Right renal cortex interstitium (tissue), 3 donors: ENCODE results near the gene FAM117A. TPM values are rescaled to one million over a fixed set of nuclear protein-coding genes. Genes with fewer than 3 reads are reported as not detected.

ENCODE experiments used
- DNase-seq, 3 donors: peaks; one replicate each; pipeline ENCODE4 v3.0.0-alpha.2; 2013; ENCODE audit warnings: low read depth in 3 of 3, low spot score in 2 of 3
- polyA plus RNA-seq, 3 donors: library from polyadenylated mRNA; unstranded; fragments of 120-200 nt; gene quantifications; one replicate each; pipeline ENCODE4 v1.2.1, GENCODE V29; 2013; ENCODE audit not compliant: insufficient read length in 3 of 3

Gene FAM117A, protein sequence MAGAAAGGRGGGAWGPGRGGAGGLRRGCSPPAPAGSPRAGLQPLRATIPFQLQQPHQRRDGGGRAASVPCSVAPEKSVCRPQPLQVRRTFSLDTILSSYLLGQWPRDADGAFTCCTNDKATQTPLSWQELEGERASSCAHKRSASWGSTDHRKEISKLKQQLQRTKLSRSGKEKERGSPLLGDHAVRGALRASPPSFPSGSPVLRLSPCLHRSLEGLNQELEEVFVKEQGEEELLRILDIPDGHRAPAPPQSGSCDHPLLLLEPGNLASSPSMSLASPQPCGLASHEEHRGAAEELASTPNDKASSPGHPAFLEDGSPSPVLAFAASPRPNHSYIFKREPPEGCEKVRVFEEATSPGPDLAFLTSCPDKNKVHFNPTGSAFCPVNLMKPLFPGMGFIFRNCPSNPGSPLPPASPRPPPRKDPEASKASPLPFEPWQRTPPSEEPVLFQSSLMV
- 10 to 100 TPM; 16.4 to 17.8 (median 17.3) TPM for polyA plus RNA-seq

DNA sequence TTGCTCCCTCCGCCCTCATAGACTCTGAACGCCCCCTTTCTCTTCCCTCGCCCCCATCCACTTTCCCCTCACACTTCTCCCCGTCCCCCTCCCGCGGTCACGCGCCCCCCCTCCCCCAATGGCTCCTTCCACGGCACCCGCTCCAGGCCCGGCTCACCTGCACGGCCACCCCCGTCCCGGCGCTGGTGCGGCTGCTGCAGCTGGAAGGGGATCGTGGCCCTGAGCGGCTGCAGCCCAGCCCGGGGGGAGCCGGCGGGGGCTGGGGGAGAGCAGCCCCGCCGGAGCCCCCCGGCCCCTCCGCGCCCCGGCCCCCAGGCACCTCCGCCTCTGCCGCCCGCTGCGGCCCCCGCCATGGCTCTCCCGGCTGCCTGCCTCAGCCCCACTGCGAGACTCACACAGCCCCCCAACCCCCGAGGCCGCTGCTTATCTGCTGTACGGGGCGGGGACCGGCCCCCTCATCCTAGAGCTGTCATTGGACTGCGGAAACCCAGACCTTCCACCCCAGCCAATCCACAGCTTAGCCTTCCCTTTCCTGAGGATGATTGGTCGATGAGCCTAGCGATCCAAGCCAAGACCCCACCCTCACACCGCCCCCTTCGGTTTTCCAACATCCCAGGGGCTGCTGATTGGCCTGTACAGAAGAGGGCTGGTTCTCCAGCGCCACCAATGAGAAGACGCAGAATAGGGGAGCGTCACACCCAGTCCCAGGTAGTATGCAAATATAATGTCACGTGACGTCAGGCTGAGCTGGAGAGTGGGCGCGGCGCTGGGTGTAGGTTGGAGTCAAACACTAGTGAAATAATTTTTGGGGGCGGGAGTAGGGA lies at the start of gene FAM117A:
Gene FAM117A (minus strand): TSS at position 397 of the 824 bp plus-strand sequence. CDS start 44 bp downstream, at position 353.
- DNase-seq, result peak; percentile 94 to 98 (median 97)

DNA sequence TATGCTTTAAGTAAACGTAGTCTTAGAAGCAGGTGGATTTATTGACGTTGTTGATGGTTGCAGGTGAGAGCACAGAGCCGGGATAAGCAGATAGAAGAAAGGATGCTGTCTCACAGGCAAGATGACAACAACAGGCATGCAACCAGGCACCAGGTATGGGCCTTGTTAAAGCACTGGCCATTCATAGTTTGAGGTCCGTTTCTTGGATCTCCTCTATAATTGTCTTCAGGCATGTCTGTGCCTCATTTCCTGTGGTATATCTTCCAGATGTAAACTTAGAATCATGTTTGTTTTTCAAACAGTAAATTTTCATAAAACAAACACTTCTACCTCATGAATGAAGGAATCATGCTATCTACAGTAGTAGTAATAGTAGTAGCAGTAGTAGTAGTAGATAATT lies 45.1 kb upstream of the FAM117A start:
- DNase-seq, result no peak

DNA sequence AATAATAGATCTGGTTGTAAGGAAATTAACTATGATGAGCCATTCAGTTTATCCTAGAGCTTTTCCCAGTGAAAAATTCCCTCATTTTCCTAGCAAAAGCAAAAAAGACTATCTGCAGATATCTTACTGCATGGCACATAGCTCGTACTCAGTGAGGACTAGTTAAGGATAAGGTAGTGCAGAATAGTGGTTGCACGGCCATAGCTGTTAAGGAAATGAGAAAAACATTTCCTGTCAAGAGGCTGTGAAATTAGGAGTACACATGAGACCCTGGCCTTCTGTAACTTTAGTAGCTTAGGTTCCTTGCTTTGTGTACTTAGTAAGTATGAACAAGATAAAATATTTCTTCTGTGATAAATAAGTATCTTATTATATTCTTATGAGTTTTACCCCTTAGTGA lies 34.8 kb upstream of the FAM117A start:
- DNase-seq, result no peak

DNA sequence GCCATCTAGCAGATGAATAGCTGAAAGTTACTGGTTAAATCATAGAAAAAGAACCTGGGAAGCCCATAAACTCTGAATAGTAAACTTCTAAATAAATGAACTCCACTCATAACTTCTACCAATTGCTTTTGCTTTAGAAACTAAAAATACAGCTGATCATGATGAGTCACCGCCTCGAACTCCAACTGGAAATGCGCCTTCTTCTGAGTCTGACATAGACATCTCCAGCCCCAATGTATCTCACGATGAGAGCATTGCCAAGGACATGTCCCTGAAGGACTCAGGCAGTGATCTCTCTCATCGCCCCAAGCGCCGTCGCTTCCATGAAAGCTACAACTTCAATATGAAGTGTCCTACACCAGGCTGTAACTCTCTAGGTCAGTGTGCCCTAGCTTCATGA lies 34.3 kb upstream of the FAM117A start:
- DNase-seq, result no peak

DNA sequence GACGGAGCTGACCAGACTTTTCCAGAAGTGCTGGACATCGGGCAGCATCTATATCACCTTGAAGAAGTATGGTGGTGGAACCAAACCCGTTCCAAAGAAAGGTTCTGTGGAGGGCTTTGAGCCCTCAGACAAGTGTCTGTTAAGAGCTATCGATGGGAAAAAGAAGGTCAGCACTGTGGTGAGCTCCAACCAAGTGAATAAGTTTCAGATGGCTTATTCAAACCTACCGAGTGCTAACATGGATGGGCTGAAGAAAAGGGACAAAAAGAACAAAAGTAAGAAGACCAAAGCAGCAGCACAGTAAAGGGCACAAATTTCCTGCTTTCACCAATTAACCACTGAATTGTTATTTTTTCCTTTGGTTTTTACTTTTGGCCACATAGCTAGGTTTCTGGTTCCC lies 31.4 kb upstream of the FAM117A start:
- no peak for DNase-seq

DNA sequence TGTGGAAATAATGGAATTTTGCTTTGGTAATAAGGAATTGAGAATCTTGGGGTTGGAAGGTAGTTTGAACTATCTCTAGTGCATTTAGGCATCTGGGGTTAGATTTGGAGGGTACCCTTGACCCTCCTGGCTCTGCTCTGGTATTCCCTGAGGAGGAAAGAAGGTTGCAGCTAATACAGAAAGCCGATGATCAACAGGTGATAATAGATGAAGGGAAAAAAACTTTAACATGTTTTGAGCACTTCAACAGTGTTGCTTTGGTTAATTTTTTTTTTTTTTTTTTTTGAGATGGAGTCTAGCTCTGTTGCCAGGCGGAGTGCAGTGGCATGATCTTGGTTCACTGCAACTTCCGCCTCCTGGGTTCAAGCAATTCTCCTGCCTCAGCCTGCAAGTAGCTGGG lies 29.4 kb upstream of the FAM117A start:
- no peak for DNase-seq

DNA sequence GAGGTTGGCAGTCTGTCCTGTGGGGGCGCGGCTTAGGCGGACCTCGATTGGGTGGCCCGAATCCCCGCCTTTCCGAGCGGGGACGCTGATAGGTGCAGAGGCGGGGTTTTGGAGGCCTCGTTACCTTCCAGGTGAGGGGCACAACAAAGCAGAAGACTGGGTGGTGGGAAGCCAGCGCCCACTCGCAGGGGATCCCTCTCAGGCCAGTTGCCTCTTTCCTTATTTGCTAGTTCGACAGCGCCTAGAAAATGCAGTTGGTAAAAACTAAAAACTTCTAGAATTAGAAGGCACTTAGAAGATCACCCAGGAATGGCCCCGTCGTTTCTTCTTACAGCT lies 25.3 kb upstream of the FAM117A start:
- DNase-seq, result no peak

DNA sequence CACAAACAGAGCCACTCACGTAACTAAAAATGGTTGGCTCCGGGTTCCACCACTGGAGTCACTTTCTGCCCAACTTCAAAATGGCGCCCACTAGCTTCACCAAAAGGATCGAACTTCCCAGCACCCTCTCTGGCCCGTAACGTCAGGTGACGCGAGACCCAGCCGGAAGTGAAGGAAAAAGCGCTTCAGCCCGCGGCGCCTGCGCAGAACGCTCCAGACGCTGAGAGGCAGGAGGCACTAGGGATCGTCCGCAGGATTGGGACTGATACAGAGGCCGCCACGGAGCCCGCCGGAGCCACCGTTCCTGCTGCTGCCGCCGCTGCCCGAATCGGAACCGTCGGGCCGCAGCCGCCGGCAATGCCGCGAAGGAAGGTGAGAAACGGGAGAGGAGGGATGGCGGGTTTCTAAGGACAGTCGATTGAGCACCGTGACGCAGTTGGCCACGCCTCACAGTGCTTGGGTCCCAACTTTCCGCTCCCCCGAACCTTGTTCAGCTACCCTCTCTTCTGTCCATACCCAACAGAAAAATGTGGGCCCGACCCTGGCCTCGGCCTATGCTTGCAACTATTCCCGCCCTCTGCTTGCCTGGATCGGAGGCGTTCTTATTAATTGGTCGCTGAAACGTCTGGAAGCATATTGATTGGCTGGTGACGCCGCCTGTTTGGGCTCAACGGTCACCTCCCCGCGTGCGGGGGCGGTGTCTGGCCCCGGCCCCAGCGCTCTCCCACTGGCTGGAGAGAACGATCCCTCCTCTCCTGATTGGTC lies 24.7 kb upstream of the FAM117A start, which contains the start of gene KAT7:
Gene KAT7 (plus strand): TSS at position 204 of the 765 bp plus-strand sequence. CDS start 154 bp downstream, at position 358.
- peak; percentile 98 to 99 (median 99) for DNase-seq

DNA sequence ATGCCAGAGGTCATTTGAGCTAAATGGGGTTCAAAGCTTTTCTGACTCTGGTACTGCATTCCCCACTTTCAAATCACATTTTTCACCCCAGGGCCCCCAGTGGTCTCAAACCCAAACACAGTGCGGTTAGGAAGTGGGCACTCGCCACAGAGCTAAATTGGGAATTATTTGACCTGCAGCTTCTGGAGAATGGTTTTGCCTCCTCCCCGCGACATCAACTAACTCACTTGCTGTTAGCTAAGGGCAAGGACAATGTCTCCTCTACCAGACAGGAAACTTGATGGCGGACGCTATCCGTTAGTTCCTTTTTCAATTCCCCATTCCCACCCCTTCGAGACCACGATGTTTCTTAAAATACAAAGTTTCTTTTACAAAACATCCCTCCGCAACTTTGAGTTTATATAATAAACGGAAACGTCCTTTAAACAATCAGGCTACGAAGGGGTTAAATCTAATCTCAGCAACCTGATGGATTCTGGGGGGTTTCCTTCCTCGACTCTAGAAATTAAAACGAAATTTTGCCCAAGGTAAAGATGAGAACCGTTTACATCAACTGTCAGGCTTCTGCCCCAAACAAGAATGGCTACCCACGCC lies 24.1 kb upstream of the FAM117A start:
- DNase-seq, result peak in 2 of 3 donors; percentile 16 to 23

DNA sequence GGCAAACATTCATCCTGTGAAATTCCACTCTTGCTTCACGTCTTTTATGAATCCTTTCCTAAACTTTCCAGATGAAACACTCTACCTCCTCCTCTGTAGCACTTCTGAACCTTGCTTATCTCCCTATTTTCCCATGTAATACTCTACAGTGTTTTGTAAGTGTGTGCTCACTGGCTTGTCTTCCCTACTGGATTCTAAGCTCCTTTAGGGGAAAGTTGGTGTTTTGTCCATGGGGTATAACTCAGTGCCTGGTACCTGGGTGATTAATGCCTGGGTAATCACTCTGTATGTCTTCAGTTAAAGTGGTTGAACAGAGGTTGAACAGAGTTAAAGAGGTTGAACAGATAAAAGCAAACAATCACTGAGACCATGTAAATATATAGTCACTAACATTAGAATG lies 20.7 kb upstream of the FAM117A start:
- no peak for DNase-seq

DNA sequence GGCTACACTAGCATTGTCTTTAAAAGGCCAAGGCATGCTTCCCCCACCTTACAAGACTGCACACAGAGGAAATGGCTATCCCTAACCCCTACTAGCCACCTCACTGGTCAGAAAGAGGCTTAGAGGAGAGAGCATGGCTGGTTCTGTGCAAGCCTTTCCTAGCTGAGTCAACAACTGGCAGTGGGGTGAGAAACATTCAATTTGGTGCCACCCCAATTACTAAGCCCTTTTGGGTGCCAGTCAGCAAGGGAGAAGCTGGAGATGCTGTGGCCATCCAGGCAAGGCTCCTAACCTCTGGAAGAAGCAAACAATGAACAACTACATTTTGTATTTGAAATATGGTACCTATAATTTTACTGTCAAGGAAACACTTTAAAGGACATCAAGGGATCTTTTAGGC lies 19.9 kb upstream of the FAM117A start:
- no peak for DNase-seq

DNA sequence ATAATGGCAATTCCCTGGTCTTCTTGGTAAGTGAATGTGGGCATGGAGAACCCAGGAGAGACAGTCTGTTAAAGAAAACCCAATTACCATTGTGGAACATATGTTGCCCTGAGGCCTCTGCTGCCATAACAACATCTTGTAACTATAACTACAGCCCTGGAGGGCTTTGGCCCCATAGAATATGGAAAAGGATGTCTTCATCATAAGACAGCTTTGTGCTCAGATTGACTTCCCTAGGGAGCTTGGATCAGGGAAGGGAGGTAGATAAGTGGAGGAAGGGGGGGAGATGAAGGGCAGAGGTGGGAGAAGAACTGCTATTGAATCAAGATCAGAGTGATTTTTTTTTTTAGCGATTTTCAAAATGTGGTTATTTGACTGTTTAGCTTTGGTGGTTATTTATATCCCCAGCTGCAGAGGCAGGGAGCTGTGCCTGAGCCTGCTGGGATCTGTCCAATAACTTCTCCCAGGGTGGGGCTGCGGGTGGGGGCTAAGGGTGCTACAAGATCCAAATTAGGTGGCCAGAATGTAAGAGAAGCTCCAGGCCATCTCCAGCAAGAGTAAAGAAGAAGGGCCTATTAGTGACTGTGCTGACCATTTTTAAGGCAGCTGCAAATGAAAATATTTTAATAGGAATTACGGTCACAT lies 19.3 kb upstream of the FAM117A start:
- DNase-seq, result no peak

DNA sequence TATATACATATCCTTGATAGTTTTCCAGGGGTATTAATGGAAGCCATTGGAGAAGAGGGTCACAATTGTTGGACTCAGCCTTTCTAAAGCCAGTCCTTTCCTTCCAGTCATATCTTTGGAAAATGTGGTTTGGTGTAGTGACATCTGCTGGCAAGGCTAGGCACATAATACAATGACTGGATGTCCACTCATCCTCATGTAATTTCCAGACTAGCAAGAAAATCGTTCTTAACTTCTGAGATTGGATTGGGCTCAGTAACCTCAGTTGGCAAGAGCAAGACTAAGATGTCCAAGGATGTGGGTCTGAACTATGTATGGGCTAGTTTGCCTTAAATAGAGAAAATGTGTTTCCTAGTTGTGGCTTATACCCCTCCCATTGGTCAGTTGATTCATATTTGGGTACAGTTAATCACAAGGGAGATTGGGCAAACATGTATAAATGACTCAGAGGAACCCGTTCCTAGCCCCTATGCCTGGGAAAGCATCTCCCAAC lies 15.9 kb upstream of the FAM117A start:
- peak in 1 of 3 donors; percentile 21 for DNase-seq

DNA sequence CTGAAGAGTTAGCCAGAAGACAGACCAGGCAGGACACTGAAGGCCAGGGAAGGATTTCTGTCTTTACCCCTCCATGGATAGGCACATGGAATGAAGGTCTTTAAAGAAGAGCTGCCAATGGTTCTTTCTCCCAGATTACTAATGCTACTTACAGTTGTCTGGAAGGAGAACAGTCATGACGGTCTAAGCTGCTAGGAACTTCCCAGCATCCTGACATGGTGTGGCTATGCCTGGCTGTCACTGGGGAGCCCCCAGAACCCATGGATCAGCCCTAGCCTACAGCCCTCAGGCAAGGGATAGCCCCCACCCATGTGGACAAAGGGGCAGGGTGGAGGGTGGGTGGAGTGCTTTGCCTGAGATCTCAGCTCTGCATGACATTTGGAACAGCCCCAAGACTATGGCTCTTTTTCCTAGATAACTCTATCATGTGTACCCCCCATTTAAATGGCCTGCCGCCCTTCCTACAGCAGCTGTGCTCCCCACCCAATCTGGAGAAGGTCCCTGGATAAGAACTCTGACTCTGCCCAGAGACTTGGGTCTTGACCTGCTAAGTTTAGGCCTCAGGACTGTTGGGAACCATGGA lies 15.3 kb upstream of the FAM117A start:
- DNase-seq, result no peak

DNA sequence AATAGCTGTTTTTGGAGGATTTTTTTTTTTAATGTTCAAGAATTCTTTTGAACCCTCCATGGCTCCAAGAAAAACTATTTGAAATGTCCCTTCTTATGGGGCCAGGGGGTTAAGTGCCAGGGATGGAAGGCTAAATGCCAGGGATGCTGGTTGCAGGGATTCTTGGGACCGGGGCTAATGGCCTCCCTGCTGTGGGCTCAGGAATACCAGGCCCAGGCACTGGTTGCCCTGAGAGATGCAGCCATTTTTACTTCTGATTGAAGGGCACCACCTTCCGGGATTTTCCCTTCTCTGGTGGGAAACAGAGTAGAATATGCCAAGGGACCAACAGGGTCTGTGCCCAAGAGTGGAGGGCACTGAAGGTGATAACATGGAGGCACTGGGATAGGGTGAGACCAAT lies 13.6 kb upstream of the FAM117A start:
- no peak for DNase-seq

DNA sequence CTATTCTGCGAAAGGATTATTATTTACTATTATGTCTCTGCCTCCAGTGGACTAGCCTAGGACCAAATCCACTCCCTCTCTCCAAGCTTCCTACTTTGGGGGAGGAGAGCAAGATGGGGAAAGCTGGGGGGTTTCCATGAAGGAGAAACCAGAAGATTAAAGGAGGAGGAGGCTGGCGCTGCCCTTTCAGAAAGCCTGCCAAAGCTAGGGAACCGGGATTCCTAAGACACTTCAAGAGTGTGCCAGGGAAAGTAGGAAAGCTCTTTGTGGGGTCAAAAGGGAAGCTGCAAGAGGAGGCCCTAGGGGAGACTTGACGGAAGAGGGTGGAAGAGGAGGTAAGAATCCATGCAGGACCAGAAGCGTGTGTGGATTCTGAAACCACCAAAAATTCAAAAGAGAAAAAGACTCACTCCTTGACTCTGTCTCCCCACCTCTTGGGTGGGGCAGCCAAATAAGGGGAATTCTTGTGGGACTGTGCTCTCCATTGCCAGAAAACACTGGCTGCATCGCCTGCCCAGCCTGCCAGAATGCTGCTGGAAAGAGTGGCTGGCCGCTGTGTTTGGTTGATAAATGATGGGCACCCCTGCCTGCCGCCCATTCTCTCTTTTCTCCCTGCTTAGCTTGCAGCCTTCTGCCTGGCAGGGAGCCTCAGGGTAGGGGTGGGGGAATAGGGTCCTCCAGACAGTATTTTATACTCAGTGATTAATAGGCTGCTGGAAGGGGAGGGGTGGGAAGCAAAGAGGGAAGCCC lies 12.8 kb upstream of the FAM117A start:
- no peak for DNase-seq

DNA sequence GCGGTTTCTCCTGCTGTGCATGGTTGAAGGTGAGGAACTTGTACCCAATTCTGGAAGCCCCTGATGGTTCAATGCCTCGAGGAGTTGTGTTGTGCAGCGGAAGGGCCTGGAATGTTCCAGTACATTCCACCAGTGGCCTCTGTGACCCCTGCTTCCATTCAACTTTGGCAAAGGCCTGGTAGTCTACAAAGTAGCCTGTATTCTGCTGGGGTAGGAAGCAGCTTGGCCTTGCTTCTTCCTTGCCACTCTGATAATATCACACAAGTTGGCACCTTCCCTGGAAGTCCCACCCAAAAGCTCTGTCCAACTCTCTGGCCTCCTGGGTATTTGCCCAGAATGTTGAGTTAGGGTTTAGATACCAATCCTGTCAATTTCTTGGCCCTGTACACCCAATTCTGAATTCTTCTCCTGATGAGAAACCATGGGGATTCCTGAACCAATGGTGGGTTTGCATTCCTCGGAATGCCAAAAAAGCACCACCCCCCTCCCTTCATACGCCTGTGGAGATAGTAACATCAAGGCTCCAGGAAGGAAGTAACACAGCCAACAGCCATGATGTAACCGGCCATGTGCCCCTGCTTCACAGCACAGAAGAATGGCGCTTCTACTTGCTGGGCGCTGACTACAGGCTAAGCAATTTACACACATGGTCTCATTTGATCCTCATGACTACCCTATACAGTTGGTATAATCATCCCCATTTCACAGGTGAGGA lies 11.8 kb upstream of the FAM117A start:
- DNase-seq, result no peak

DNA sequence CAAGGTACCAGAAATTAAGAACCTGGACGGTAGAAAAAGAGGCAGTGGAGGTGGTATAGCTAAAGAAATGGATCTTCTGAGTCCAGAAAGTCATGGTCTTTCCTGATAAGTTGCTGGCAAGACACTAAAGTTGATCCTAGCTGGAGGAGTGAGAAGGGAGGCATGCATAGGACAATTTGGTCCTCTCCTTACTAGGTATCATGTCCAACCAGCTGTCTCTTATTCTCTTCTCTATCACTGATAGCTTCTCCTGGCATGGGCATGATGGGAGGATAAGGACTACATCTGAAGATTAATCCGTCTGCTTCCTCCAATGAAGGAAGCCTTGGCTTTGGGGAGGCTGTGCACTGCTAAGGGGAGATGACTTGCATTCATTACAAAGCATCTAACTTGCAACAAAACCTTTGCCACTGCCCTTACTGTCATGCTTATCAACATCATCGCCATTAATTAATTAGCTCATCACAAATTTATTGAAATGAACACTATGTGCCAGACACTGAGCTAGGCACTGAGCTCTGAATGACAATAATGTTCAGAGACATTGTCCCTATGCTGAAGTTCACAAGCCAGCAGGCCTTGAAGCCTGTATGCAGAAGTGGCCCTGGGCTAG lies 3.1 kb upstream of the FAM117A start:
- DNase-seq, result no peak
